Islet of Langerhans (tissue), 1 donor: Measurements from ENCODE around the gene NACC2.

Experiments used
- FAIRE-seq: peaks from one replicate; lab custom pipeline; 2011; peaks lifted over from hg19 to GRCh38; lab: Jason Lieb, UNC

Gene NACC2

GRCh38 chr9:136095070-136096058 lies at the start of gene NACC2:
Gene NACC2 (minus strand): TSS chr9:136095289. CDS start chr9:136050521, 44,768 bp downstream.
- FAIRE-seq: no peak

- FAIRE-seq: no peak
These were observed 49.4 kb upstream of the NACC2 start for GRCh38 chr9:136144450-136144849.

- FAIRE-seq: no peak
These were observed 48.3 kb upstream of the NACC2 start for GRCh38 chr9:136143215-136144001.

GRCh38 chr9:136142859-136143214 lies 47.7 kb upstream of the NACC2 start:
- FAIRE-seq: no peak

- no peak for FAIRE-seq
These were observed 47.3 kb upstream of the NACC2 start for GRCh38 chr9:136142414-136142796.

GRCh38 chr9:136141682-136142413 lies 46.8 kb upstream of the NACC2 start:
- no peak for FAIRE-seq

GRCh38 chr9:136140966-136141365 lies 45.9 kb upstream of the NACC2 start:
- FAIRE-seq: no peak

GRCh38 chr9:136140046-136140445 lies 45.0 kb upstream of the NACC2 start:
- no peak for FAIRE-seq

GRCh38 chr9:136138566-136138965 lies 43.5 kb upstream of the NACC2 start:
- FAIRE-seq: no peak

GRCh38 chr9:136137321-136138265 lies 42.5 kb upstream of the NACC2 start:
- FAIRE-seq: no peak

- FAIRE-seq: no peak
These were observed 41.2 kb upstream of the NACC2 start for GRCh38 chr9:136136127-136136925.

GRCh38 chr9:136135326-136136126 lies 40.4 kb upstream of the NACC2 start:
- no peak for FAIRE-seq

- FAIRE-seq: no peak
These were observed 38.9 kb upstream of the NACC2 start for GRCh38 chr9:136133959-136134484.

GRCh38 chr9:136133191-136133958 lies 38.3 kb upstream of the NACC2 start:
- FAIRE-seq: no peak

GRCh38 chr9:136132512-136133050 lies 37.5 kb upstream of the NACC2 start:
- no peak for FAIRE-seq

GRCh38 chr9:136131629-136132511 lies 36.8 kb upstream of the NACC2 start:
- FAIRE-seq: no peak

GRCh38 chr9:136129176-136129575 lies 34.1 kb upstream of the NACC2 start:
- no peak for FAIRE-seq
